HG03139 (cell line): ENCODE data around the gene ABL2.
A peak's percentile ranks its signal among the peaks of the same experiment; 100 is the strongest.

Experiments
- ATAC-seq: cut with Tn5 transposase; IDR thresholded peaks from one replicate; pipeline ENCODE4 v1.9.1; 2021; ENCODE audit not compliant: unreplicated experiment

The ABL2 gene

GRCh38 chr1:179103999-179104398 lies 125.5 kb downstream of the ABL2 start:
- ATAC-seq: no peak

- ATAC-seq: no peak
These were observed 127.9 kb downstream of the ABL2 start for GRCh38 chr1:179101566-179101965.

GRCh38 chr1:179099891-179100290 lies 129.6 kb downstream of the ABL2 start:
- ATAC-seq: no peak

GRCh38 chr1:179095924-179096323 lies 133.6 kb downstream of the ABL2 start:
- ATAC-seq: no peak

GRCh38 chr1:179095377-179095776 lies 134.1 kb downstream of the ABL2 start:
- no peak for ATAC-seq

- no peak for ATAC-seq
These were observed 134.7 kb downstream of the ABL2 start for GRCh38 chr1:179094818-179095217.

GRCh38 chr1:179092896-179093461 lies 136.5 kb downstream of the ABL2 start:
- ATAC-seq: no peak

GRCh38 chr1:179091691-179092165 lies 137.7 kb downstream of the ABL2 start:
- no peak for ATAC-seq

- ATAC-seq: no peak
These were observed 138.6 kb downstream of the ABL2 start for GRCh38 chr1:179090923-179091322.

- no peak for ATAC-seq
These were observed 139.0 kb downstream of the ABL2 start for GRCh38 chr1:179090522-179090921.

GRCh38 chr1:179089827-179090482 lies 139.5 kb downstream of the ABL2 start:
- no peak for ATAC-seq

GRCh38 chr1:179087665-179088064 lies 141.8 kb downstream of the ABL2 start:
- no peak for ATAC-seq

GRCh38 chr1:179083533-179083932 lies 145.9 kb downstream of the ABL2 start:
- ATAC-seq: no peak

- no peak for ATAC-seq
These were observed 146.5 kb downstream of the ABL2 start for GRCh38 chr1:179082999-179083335.

- peak; percentile 5 for ATAC-seq
These were observed 147.0 kb downstream of the ABL2 start for GRCh38 chr1:179082333-179082998.

- peak; percentile 91 for ATAC-seq
These were observed 147.7 kb downstream of the ABL2 start, which contains the start of gene TOR3A for GRCh38 chr1:179081687-179082332. TOR3A (plus strand) TSS chr1:179082070; CDS start chr1:179082129, 59 bp downstream.

- ATAC-seq: peak; percentile 14
These were observed 148.4 kb downstream of the ABL2 start for GRCh38 chr1:179080866-179081686.

- no peak for ATAC-seq
These were observed 150.2 kb downstream of the ABL2 start for GRCh38 chr1:179079113-179079761.

GRCh38 chr1:179077396-179077795 lies 152.1 kb downstream of the ABL2 start:
- no peak for ATAC-seq

GRCh38 chr1:179066471-179066870 lies 163.0 kb downstream of the ABL2 start:
- ATAC-seq: no peak
